HL-60/S4 (cell line): ENCODE measurements around the gene VAMP8.
"Not testable (repeated sequence)": the region's sequence is repeated elsewhere in the genome, so short reads cannot be mapped to it uniquely, and the experiment has no call there.

Experiments used
- in situ Hi-C: fragments of 300-500 bp; cut with MboI; formaldehyde crosslinking; loops from 2 replicates; pipeline ENCODE4 v1.14.3; 2022; ENCODE audit warnings: low sequenced_read_pairs

Gene VAMP8

GRCh38 chr2:85578243-85579180, 1.1 kb downstream of the VAMP8 start:
- in situ Hi-C loops: no loop called here

GRCh38 chr2:85579266-85579935, 2.0 kb downstream of the VAMP8 start:
- in situ Hi-C loops: no loop called here

GRCh38 chr2:85580206-85580605, 2.8 kb downstream of the VAMP8 start:
- in situ Hi-C loops: no loop called here

GRCh38 chr2:85582492-85582891, 5.1 kb downstream of the VAMP8 start:
- in situ Hi-C loops: no loop called here

GRCh38 chr2:85583667-85584353, 6.4 kb downstream of the VAMP8 start:
- in situ Hi-C loops: no loop called here

GRCh38 chr2:85584354-85584856, 7.0 kb downstream of the VAMP8 start, which contains the start of gene VAMP5:
VAMP5 (plus strand) TSS chr2:85584431; CDS start chr2:85584491, 60 bp downstream.
- in situ Hi-C loops: no loop called here

GRCh38 chr2:85584857-85585780, 7.7 kb downstream of the VAMP8 start:
- in situ Hi-C loops: no loop called here

GRCh38 chr2:85585781-85586105, 8.4 kb downstream of the VAMP8 start:
- in situ Hi-C loops: no loop called here

GRCh38 chr2:85588236-85588635, 10.8 kb downstream of the VAMP8 start:
- in situ Hi-C loops: no loop called here

GRCh38 chr2:85588645-85589044, 11.3 kb downstream of the VAMP8 start:
- in situ Hi-C loops: no loop called here

GRCh38 chr2:85589181-85589580, 11.8 kb downstream of the VAMP8 start:
- in situ Hi-C loops: no loop called here

- in situ Hi-C loops: no loop called here
Measured at GRCh38 chr2:85589982-85590791, 12.8 kb downstream of the VAMP8 start.

GRCh38 chr2:85590950-85591349, 13.6 kb downstream of the VAMP8 start:
- in situ Hi-C loops: no loop called here

- in situ Hi-C loops: no loop called here
Measured at GRCh38 chr2:85591563-85591962, 14.2 kb downstream of the VAMP8 start.

GRCh38 chr2:85592299-85592698, 14.9 kb downstream of the VAMP8 start:
- in situ Hi-C loops: not testable (repeated sequence)

GRCh38 chr2:85593023-85593422, 15.6 kb downstream of the VAMP8 start:
- in situ Hi-C loops: no loop called here

- in situ Hi-C loops: no loop called here
Measured at GRCh38 chr2:85594715-85595300, 17.4 kb downstream of the VAMP8 start.

- in situ Hi-C loops: no loop called here
Measured at GRCh38 chr2:85595301-85596025, 18.1 kb downstream of the VAMP8 start, which contains the start of gene RNF181. RNF181 (plus strand) TSS chr2:85595745; CDS start chr2:85595764, 19 bp downstream.
